ENCODE measurements around the gene NR3C1.

- no peak for TF ChIP-seq POLR2A (IDR thresholded peaks at IDR 0.05)
- TF ChIP-seq, protein P1, sequence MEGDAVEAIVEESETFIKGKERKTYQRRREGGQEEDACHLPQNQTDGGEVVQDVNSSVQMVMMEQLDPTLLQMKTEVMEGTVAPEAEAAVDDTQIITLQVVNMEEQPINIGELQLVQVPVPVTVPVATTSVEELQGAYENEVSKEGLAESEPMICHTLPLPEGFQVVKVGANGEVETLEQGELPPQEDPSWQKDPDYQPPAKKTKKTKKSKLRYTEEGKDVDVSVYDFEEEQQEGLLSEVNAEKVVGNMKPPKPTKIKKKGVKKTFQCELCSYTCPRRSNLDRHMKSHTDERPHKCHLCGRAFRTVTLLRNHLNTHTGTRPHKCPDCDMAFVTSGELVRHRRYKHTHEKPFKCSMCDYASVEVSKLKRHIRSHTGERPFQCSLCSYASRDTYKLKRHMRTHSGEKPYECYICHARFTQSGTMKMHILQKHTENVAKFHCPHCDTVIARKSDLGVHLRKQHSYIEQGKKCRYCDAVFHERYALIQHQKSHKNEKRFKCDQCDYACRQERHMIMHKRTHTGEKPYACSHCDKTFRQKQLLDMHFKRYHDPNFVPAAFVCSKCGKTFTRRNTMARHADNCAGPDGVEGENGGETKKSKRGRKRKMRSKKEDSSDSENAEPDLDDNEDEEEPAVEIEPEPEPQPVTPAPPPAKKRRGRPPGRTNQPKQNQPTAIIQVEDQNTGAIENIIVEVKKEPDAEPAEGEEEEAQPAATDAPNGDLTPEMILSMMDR (IDR thresholded peaks at IDR 0.05): no peak
Observed at GRCh38 chr5:143342607-143343006, 60.9 kb downstream of the NR3C1 start.
